Neural cell (in vitro differentiated cells): ENCODE results near the gene TRAPPC3. TPM values are rescaled to one million over a fixed set of nuclear protein-coding genes. Genes with fewer than 3 reads are reported as not detected.
A peak's percentile ranks its signal among the peaks of the same experiment; 100 is the strongest.
"Not testable (repeated sequence)": the region's sequence is repeated elsewhere in the genome, so short reads cannot be mapped to it uniquely, and the experiment has no call there.

ENCODE experiments used
- H2AFZ ChIP-seq: fragments of 200-600, 300-800 bp; sonication (generic), shearing (Covaris generic); 2 replicates; pipeline ENCODE4 v1.6.0; 2014; ENCODE audit warnings: low read depth, mild to moderate bottlenecking, antibody characterized with exemption, low read length, moderate library complexity
- H3F3A ChIP-seq: fragments of 200-600 bp; shearing (Covaris generic); 2 replicates; pipeline ENCODE4 v1.6.1; 2016; ENCODE audit warnings: mild to moderate bottlenecking, moderate library complexity, mixed read lengths, antibody characterized with exemption, low read length; ENCODE audit not compliant: insufficient read depth, poor library complexity, severe bottlenecking
- H3K27ac ChIP-seq: fragments of 200-600, 300-800 bp; sonication (generic), shearing (Covaris generic); 2 replicates; pipeline ENCODE4 v1.5.1; 2014; ENCODE audit warnings: mild to moderate bottlenecking, low read length, moderate library complexity
- H3K27me3 ChIP-seq: fragments of 300-800, 200-600 bp; sonication (generic), shearing (Covaris generic); 2 replicates; pipeline ENCODE4 v1.6.0; 2014; ENCODE audit warnings: mild to moderate bottlenecking, low read depth, low read length, moderate library complexity; ENCODE audit not compliant: insufficient read depth
- H3K36me3 ChIP-seq: fragments of 300-800, 200-600 bp; sonication (generic), shearing (Covaris generic); 2 replicates; pipeline ENCODE4 v1.5.1; 2014; ENCODE audit warnings: mild to moderate bottlenecking, antibody characterized with exemption, low read length, moderate library complexity; ENCODE audit not compliant: insufficient read depth
- H3K4me2 ChIP-seq: fragments of 300-800, 200-600 bp; sonication (generic), shearing (Covaris generic); 2 replicates; pipeline ENCODE4 v1.6.0; 2014; ENCODE audit warnings: mild to moderate bottlenecking, low read length
- H3K4me3 ChIP-seq: fragments of 300-800, 200-600 bp; sonication (generic), shearing (Covaris generic); 2 replicates; pipeline ENCODE4 v1.5.1; 2014; ENCODE audit warnings: mild to moderate bottlenecking, low read length, moderate library complexity
- H3K79me2 ChIP-seq: fragments of 200-600 bp; shearing (Covaris generic); replicated peaks from 2 replicates; pipeline ENCODE4 v1.6.0; 2014; ENCODE audit warnings: mild to moderate bottlenecking, low read length, moderate library complexity; ENCODE audit not compliant: insufficient read depth
- H3K9ac ChIP-seq: fragments of 300-800, 200-600 bp; sonication (generic), shearing (Covaris generic); 2 replicates; pipeline ENCODE4 v1.6.1; 2016; ENCODE audit warnings: mild to moderate bottlenecking, low read length, mixed read lengths
- H3K9me2 ChIP-seq: fragments of 200-600 bp; shearing (Covaris generic); 2 replicates; pipeline ENCODE4 v1.6.1; 2016; ENCODE audit warnings: mild to moderate bottlenecking, low read length, mixed read lengths; ENCODE audit not compliant: insufficient read depth
- H3K9me3 ChIP-seq: fragments of 200-600, 300-800 bp; sonication (generic), shearing (Covaris generic); 2 replicates; pipeline ENCODE4 v1.6.1; 2016; ENCODE audit warnings: mild to moderate bottlenecking, mixed run types, low read length, moderate library complexity, mixed read lengths
- H4K20me1 ChIP-seq: fragments of 200-600 bp; shearing (Covaris generic); 2 replicates; pipeline ENCODE4 v1.6.1; 2016; ENCODE audit warnings: mild to moderate bottlenecking, mixed run types; ENCODE audit not compliant: insufficient read depth
- CTCF ChIP-seq: fragments of 450-650 bp; IDR thresholded peaks from 2 replicates; pipeline ENCODE4 v1.5.1; 2014; ENCODE audit warnings: antibody characterized with exemption, mild to moderate bottlenecking, moderate library complexity; ENCODE audit not compliant: poor library complexity, severe bottlenecking
- EP300 ChIP-seq: fragments of 450-650 bp; conservative IDR thresholded peaks from 2 replicates; pipeline ENCODE4 v1.6.1; 2014; ENCODE audit warnings: antibody characterized with exemption, mild to moderate bottlenecking, moderate library complexity; ENCODE audit not compliant: poor library complexity, severe bottlenecking
- EZH2 ChIP-seq: fragments of 200-600, 300-800 bp; shearing (Covaris generic), sonication (generic); IDR thresholded peaks from 2 replicates; pipeline ENCODE4 v1.6.1; 2014; ENCODE audit warnings: antibody characterized with exemption, low read length, borderline replicate concordance, mild to moderate bottlenecking; ENCODE audit not compliant: insufficient read depth, poor library complexity, severe bottlenecking
- MXI1 ChIP-seq: fragments of 450-650 bp; conservative IDR thresholded peaks from 2 replicates; pipeline ENCODE4 v1.6.1; 2014; ENCODE audit warnings: antibody characterized with exemption, mild to moderate bottlenecking; ENCODE audit not compliant: poor library complexity, severe bottlenecking
- POLR2AphosphoS5 ChIP-seq: IDR thresholded peaks from 2 replicates; pipeline ENCODE4 v1.6.1; 2012
- RAD21 ChIP-seq: fragments of 450-650 bp; conservative IDR thresholded peaks from 2 replicates; pipeline ENCODE4 v1.6.1; 2014; ENCODE audit warnings: antibody characterized with exemption, mild to moderate bottlenecking, moderate library complexity
- REST ChIP-seq: IDR thresholded peaks from 2 replicates; pipeline ENCODE4 v1.6.1; 2012; ENCODE audit warnings: borderline replicate concordance
- SMC3 ChIP-seq: fragments of 450-650 bp; conservative IDR thresholded peaks from 2 replicates; pipeline ENCODE4 v1.6.1; 2014; ENCODE audit warnings: antibody characterized with exemption, mild to moderate bottlenecking, moderate library complexity; ENCODE audit not compliant: poor library complexity
- TAF1 ChIP-seq: IDR thresholded peaks from 2 replicates; pipeline ENCODE4 v1.6.1; 2012; ENCODE audit warnings: low read depth
- polyA plus RNA-seq: library from polyadenylated mRNA; depleted of rRNA; stranded (reverse); fragments of >200 nt; gene quantifications from 2 replicates; pipeline ENCODE4 v1.2.3, GENCODE V29; 2014

TRAPPC3 gene
- polyA plus RNA-seq, 1 donor from 2014 or later = 278 TPM

- TF ChIP-seq EZH2 (no peak), MXI1 (no peak), RAD21 (no peak), REST (no peak), SMC3 (no peak), EP300 (no peak), POLR2AphosphoS5 (no peak), TAF1 (no peak), CTCF (no peak)
These were observed 10.5 kb upstream of the TRAPPC3 start for GRCh38 chr1:36159614-36160387.

GRCh38 chr1:36158827-36159252, 9.6 kb upstream of the TRAPPC3 start:
- Histone ChIP-seq H3K4me2 (peak overlapping the region; percentile 98), H3K79me2 (peaks cover 91% of the 10 kb centered on the region), H3K4me3 (peak overlapping the region; percentile 95), H4K20me1 (peaks cover 36% of the 10 kb centered on the region), H3K9ac (peak overlapping the region; percentile 98)
- H3K9me3 ChIP-seq, H3K27me3 ChIP-seq, H3K27ac ChIP-seq, H3K36me3 ChIP-seq, H3K9me2 ChIP-seq, H3F3A ChIP-seq, H2AFZ ChIP-seq: not testable (repeated sequence)

More at GRCh38 chr1:36159614-36160387, 10.5 kb upstream of the TRAPPC3 start:
- Histone ChIP-seq H3K27me3 (no peaks in the 10 kb centered on the region), H3K27ac (no peak overlapping the region), H3K9me3 (no peaks in the 10 kb centered on the region), H3F3A (no peaks in the 10 kb centered on the region), H3K9ac (no peak overlapping the region), H3K4me3 (peak overlapping the region; percentile 28), H3K9me2 (no peaks in the 10 kb centered on the region), H3K79me2 (peaks cover 93% of the 10 kb centered on the region), H3K36me3 (no peaks in the 10 kb centered on the region), H2AFZ (no peak overlapping the region), H4K20me1 (peaks cover 36% of the 10 kb centered on the region), H3K4me2 (no peak overlapping the region)
